SK-N-SH (cell line): ENCODE results near the gene MRPL55. TPM values are rescaled to one million over a fixed set of nuclear protein-coding genes. Genes with fewer than 3 reads are reported as not detected.

Source experiments
- CTCF ChIA-PET: fragments of 300-600, 350-600 bp; formaldehyde crosslinking; extraction: SDS; loops from one replicate; lab custom pipeline; 2021; lab: Yijun Ruan, JAX
- POLR2A ChIA-PET: fragments of 350-600 bp; sonication (Branson Sonifier 250); formaldehyde crosslinking; extraction: SDS; loops from one replicate; lab custom pipeline; 2020; ENCODE audit warnings: antibody characterized with exemption, inconsistent platforms; lab: Yijun Ruan, JAX
- DNase-seq: peaks from one replicate; pipeline ENCODE4 v3.0.0; 2012
- H2AFZ ChIP-seq: fragments of 200-600 bp; sonication (generic); 2 replicates; pipeline ENCODE4 v1.8.1; 2016; ENCODE audit warnings: antibody characterized with exemption, mild to moderate bottlenecking, low read depth
- H3F3A ChIP-seq: fragments of 200-600 bp; sonication (generic); replicated peaks from 2 replicates; pipeline ENCODE3; 2016; ENCODE audit warnings: antibody characterized with exemption, mild to moderate bottlenecking; ENCODE audit not compliant: insufficient read depth
- H3K27ac ChIP-seq, 2 experiments: fragments of 200-500 bp in 1 of 2; fragments of 200-600 bp in 1 of 2; sonication (Bioruptor generic) in 1 of 2; sonication (generic), shearing (Covaris generic) in 1 of 2; 2 replicates each; pipeline versions ENCODE4 v1.5.1 to v1.6.1; 2014 to 2016; ENCODE audit warnings: low read depth in 2 of 2, inconsistent platforms in 1 of 2, low read length in 1 of 2, mild to moderate bottlenecking in 1 of 2, mixed read lengths in 1 of 2
- H3K27me3 ChIP-seq: fragments of 200-600 bp; sonication (generic), shearing (Covaris generic); 2 replicates; pipeline ENCODE4 v1.6.1; 2016; ENCODE audit warnings: mixed run types; ENCODE audit not compliant: insufficient read depth
- H3K36me3 ChIP-seq, 2 experiments: fragments of 200-500 bp in 1 of 2; fragments of 200-600 bp in 1 of 2; sonication (Bioruptor generic) in 1 of 2; sonication (generic) in 1 of 2; replicated peaks in 1 of 2; 2 replicates each; pipeline versions ENCODE3 to v1.5.1; 2014 to 2016; ENCODE audit warnings: low read length in 1 of 2, mild to moderate bottlenecking in 1 of 2; ENCODE audit not compliant: insufficient read depth in 2 of 2, control insufficient read depth in 1 of 2
- H3K4me1 ChIP-seq, 2 experiments: fragments of 200-500 bp in 1 of 2; fragments of 200-600 bp in 1 of 2; sonication (Bioruptor generic) in 1 of 2; sonication (generic), shearing (Covaris generic) in 1 of 2; 2 replicates each; pipeline versions ENCODE4 v1.5.1 to v1.6.1; 2014 to 2016; ENCODE audit warnings: low read depth in 1 of 2, low read length in 1 of 2, mixed run types in 1 of 2; ENCODE audit not compliant: insufficient read depth in 2 of 2, control insufficient read depth in 1 of 2
- H3K4me2 ChIP-seq: fragments of 200-600 bp; sonication (generic), shearing (Covaris generic); 2 replicates; pipeline ENCODE4 v1.6.1; 2017; ENCODE audit warnings: mixed run types
- H3K4me3 ChIP-seq, 2 experiments: fragments of 200-500 bp in 1 of 2; fragments of 200-600 bp in 1 of 2; sonication (Bioruptor generic) in 1 of 2; sonication (generic), shearing (Covaris generic) in 1 of 2; 2 replicates each; pipeline versions ENCODE4 v1.5.1 to v1.8.1; 2014 to 2016; ENCODE audit warnings: low read depth in 2 of 2, inconsistent platforms in 1 of 2, low read length in 1 of 2, mild to moderate bottlenecking in 1 of 2, mixed read lengths in 1 of 2, moderate library complexity in 1 of 2
- H3K79me2 ChIP-seq: fragments of 200-600 bp; sonication (generic); 2 replicates; pipeline ENCODE4 v1.8.1; 2017; ENCODE audit warnings: mild to moderate bottlenecking; ENCODE audit not compliant: insufficient read depth
- H3K9ac ChIP-seq: fragments of 200-600 bp; sonication (generic); 2 replicates; pipeline ENCODE4 v1.6.1; 2017; ENCODE audit warnings: mixed run types
- H3K9me2 ChIP-seq: fragments of 200-600 bp; sonication (generic); 2 replicates; pipeline ENCODE4 v1.6.1; 2017; ENCODE audit warnings: mixed run types
- H3K9me3 ChIP-seq: fragments of 200-600 bp; sonication (generic); 2 replicates; pipeline ENCODE4 v1.6.1; 2017; ENCODE audit warnings: mixed run types, mild to moderate bottlenecking, moderate library complexity
- H4K20me1 ChIP-seq: fragments of 200-600 bp; sonication (generic); 2 replicates; pipeline ENCODE4 v1.6.1; 2017; ENCODE audit warnings: mild to moderate bottlenecking, mixed run types; ENCODE audit not compliant: insufficient read depth
- CHD2 ChIP-seq: fragments of 150-350 bp; IDR thresholded peaks from 2 replicates; pipeline ENCODE4 v1.6.1; 2018; ENCODE audit warnings: low read length; ENCODE audit not compliant: partially characterized antibody
- JUND ChIP-seq: IDR thresholded peaks from 2 replicates; pipeline ENCODE4 v1.4.0; 2012
- MXI1 ChIP-seq: IDR thresholded peaks from 2 replicates; pipeline ENCODE4 v1.6.1; 2012; ENCODE audit warnings: mild to moderate bottlenecking, low read depth, low read length, improper control_type of control experiment
- NRF1 ChIP-seq: IDR thresholded peaks from 2 replicates; pipeline ENCODE4 v1.6.1; 2012; ENCODE audit warnings: low read depth, mild to moderate bottlenecking, low read length
- POLR2AphosphoS5 ChIP-seq: IDR thresholded peaks from 2 replicates; pipeline ENCODE4 v1.6.1; 2012; ENCODE audit warnings: low read depth, low read length
- RAD21 ChIP-seq: IDR thresholded peaks from 2 replicates; pipeline ENCODE4 v1.6.1; 2012; ENCODE audit warnings: mild to moderate bottlenecking, low read length
- SIN3A ChIP-seq: IDR thresholded peaks from 2 replicates; pipeline ENCODE4 v1.6.1; 2012; ENCODE audit warnings: low read depth, mild to moderate bottlenecking, low read length, moderate library complexity, borderline replicate concordance
- SMC3 ChIP-seq: IDR thresholded peaks from 2 replicates; pipeline ENCODE4 v1.6.1; 2012; ENCODE audit warnings: low read depth, low read length, improper control_type of control experiment
- WGBS: methylation state at CpG from one replicate; pipeline ENCODE4 v1.1.6; 2017; ENCODE audit warnings: low lambda C conversion rate; 5-methylcytosine and 5-hydroxymethylcytosine counted together
- polyA plus RNA-seq, 3 experiments: library from polyadenylated mRNA; depleted of rRNA; stranded (reverse); fragments of >200 nt; gene quantifications; 2 replicates each; pipeline ENCODE4 v1.2.3, GENCODE V29; 2012
- TF ChIP-seq, protein P1 (sequence below): fragments of 150-350 bp; IDR thresholded peaks from 2 replicates; pipeline ENCODE4 v1.6.1; 2016; ENCODE audit warnings: mild to moderate bottlenecking, low read depth, low read length
- TF ChIP-seq, protein P2 (sequence below): IDR thresholded peaks from 2 replicates; pipeline ENCODE4 v1.6.1; 2012; ENCODE audit warnings: mild to moderate bottlenecking, low read depth, low read length, moderate library complexity
- TF ChIP-seq, protein P3 (sequence below): fragments of 200-600 bp; sonication (generic); IDR thresholded peaks from 2 replicates; pipeline ENCODE4 v1.6.1; 2017; ENCODE audit warnings: antibody characterized with exemption, mild to moderate bottlenecking, moderate library complexity
- TF ChIP-seq, protein P4 (sequence below): IDR thresholded peaks from 2 replicates; pipeline ENCODE4; 2012

MRPL55 gene
- polyA plus RNA-seq, 1 of the 3 experiments (the other 2 are of a cell fraction), result 75.3 TPM

DNA sequence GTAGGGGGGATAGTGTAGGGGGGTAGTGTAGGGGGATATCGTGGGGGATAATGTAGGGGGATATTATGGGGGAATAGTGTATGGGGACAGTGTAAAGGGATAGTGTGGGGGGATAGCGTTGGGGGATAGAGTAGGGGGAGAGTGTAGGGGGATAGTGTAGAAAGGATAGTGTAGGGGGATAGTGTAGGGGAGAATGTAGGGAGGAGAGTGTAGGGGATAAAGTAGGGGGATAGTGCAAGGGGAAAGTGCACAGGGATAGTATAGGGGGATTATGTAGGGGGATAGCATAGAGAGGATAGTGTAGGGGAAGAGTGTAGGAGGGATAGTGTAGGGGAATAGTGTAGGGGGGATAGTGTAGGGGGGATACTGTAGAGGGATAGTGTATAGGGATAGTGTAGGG is 38.9 kb downstream of the MRPL55 start:
- Histone ChIP-seq H3K4me2 (no peak overlapping the region), H3K9me3 (no peaks in the 10 kb centered on the region), H3K9ac (no peak overlapping the region), H2AFZ (no peak overlapping the region), H3K4me1 (peaks cover 0 to 20% of the 10 kb centered on the region in 2 experiments; a peak in 1 of 4 replicates), H3K4me3 (no peak overlapping the region), H3K27ac (no peak overlapping the region), H3K36me3 (no peaks in the 10 kb centered on the region), H4K20me1 (no peaks in the 10 kb centered on the region), H3F3A (peaks cover 7% of the 10 kb centered on the region), H3K27me3 (peaks cover 16% of the 10 kb centered on the region; the same call in 1 of the 2 replicates), H3K9me2 (no peaks in the 10 kb centered on the region), H3K79me2 (no peaks in the 10 kb centered on the region)
- TF ChIP-seq CHD2, result no peak
- no peak for TF ChIP-seq SMC3
- TF ChIP-seq, protein P1, sequence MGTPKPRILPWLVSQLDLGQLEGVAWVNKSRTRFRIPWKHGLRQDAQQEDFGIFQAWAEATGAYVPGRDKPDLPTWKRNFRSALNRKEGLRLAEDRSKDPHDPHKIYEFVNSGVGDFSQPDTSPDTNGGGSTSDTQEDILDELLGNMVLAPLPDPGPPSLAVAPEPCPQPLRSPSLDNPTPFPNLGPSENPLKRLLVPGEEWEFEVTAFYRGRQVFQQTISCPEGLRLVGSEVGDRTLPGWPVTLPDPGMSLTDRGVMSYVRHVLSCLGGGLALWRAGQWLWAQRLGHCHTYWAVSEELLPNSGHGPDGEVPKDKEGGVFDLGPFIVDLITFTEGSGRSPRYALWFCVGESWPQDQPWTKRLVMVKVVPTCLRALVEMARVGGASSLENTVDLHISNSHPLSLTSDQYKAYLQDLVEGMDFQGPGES, result no peak
- TF ChIP-seq POLR2AphosphoS5, result no peak
- TF ChIP-seq, protein P2, sequence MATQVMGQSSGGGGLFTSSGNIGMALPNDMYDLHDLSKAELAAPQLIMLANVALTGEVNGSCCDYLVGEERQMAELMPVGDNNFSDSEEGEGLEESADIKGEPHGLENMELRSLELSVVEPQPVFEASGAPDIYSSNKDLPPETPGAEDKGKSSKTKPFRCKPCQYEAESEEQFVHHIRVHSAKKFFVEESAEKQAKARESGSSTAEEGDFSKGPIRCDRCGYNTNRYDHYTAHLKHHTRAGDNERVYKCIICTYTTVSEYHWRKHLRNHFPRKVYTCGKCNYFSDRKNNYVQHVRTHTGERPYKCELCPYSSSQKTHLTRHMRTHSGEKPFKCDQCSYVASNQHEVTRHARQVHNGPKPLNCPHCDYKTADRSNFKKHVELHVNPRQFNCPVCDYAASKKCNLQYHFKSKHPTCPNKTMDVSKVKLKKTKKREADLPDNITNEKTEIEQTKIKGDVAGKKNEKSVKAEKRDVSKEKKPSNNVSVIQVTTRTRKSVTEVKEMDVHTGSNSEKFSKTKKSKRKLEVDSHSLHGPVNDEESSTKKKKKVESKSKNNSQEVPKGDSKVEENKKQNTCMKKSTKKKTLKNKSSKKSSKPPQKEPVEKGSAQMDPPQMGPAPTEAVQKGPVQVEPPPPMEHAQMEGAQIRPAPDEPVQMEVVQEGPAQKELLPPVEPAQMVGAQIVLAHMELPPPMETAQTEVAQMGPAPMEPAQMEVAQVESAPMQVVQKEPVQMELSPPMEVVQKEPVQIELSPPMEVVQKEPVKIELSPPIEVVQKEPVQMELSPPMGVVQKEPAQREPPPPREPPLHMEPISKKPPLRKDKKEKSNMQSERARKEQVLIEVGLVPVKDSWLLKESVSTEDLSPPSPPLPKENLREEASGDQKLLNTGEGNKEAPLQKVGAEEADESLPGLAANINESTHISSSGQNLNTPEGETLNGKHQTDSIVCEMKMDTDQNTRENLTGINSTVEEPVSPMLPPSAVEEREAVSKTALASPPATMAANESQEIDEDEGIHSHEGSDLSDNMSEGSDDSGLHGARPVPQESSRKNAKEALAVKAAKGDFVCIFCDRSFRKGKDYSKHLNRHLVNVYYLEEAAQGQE, result no peak
- no peak for TF ChIP-seq RAD21
- no peak for TF ChIP-seq MXI1
- TF ChIP-seq, protein P3, sequence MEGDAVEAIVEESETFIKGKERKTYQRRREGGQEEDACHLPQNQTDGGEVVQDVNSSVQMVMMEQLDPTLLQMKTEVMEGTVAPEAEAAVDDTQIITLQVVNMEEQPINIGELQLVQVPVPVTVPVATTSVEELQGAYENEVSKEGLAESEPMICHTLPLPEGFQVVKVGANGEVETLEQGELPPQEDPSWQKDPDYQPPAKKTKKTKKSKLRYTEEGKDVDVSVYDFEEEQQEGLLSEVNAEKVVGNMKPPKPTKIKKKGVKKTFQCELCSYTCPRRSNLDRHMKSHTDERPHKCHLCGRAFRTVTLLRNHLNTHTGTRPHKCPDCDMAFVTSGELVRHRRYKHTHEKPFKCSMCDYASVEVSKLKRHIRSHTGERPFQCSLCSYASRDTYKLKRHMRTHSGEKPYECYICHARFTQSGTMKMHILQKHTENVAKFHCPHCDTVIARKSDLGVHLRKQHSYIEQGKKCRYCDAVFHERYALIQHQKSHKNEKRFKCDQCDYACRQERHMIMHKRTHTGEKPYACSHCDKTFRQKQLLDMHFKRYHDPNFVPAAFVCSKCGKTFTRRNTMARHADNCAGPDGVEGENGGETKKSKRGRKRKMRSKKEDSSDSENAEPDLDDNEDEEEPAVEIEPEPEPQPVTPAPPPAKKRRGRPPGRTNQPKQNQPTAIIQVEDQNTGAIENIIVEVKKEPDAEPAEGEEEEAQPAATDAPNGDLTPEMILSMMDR, result no peak
- no peak for TF ChIP-seq JUND
- no peak for TF ChIP-seq SIN3A
- no peak for TF ChIP-seq NRF1
- TF ChIP-seq, protein P4, sequence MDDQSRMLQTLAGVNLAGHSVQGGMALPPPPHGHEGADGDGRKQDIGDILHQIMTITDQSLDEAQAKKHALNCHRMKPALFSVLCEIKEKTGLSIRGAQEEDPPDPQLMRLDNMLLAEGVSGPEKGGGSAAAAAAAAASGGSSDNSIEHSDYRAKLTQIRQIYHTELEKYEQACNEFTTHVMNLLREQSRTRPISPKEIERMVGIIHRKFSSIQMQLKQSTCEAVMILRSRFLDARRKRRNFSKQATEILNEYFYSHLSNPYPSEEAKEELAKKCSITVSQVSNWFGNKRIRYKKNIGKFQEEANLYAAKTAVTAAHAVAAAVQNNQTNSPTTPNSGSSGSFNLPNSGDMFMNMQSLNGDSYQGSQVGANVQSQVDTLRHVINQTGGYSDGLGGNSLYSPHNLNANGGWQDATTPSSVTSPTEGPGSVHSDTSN, result no peak
- 17% methylated on average over 2 of the region's 2 CpGs for WGBS
- ChIA-PET CTCF (no interaction called here), POLR2A (no interaction called here)
- DNase-seq, result no peak
